IMR-90 (cell line): ENCODE results near the gene REXO1. TPM values are rescaled to one million over a fixed set of nuclear protein-coding genes. Genes with fewer than 3 reads are reported as not detected.

ENCODE experiments used
- ATAC-seq: fragments of 200-7000 bp; cut with Tn5 transposase; 2 replicates; pipeline ENCODE4 v1.9.1; 2020; ENCODE audit warnings: low read depth, mild to moderate bottlenecking, moderate library complexity
- BruUV-seq: library from RNA; stranded (reverse); fragments of 400-500 nt; replicated peaks from 2 replicates; lab custom pipeline; 2021; lab: Mats Ljungman, UMichigan
- CTCF ChIA-PET: fragments of 300-600 bp; formaldehyde crosslinking; extraction: SDS; loops from one replicate; lab custom pipeline; 2021; ENCODE audit warnings: antibody characterized with exemption; lab: Yijun Ruan, JAX
- POLR2A ChIA-PET: fragments of 300-600 bp; sonication (Branson Sonifier 250); formaldehyde crosslinking; loops from one replicate; lab custom pipeline; 2022; ENCODE audit warnings: antibody characterized with exemption; ENCODE audit not compliant: unreplicated experiment; lab: Charles Lee
- DNase-seq: peaks from one replicate; pipeline ENCODE4 v3.0.0; 2013
- H2AFZ ChIP-seq: replicated peaks from 2 replicates; pipeline ENCODE3; 2013; ENCODE audit warnings: low read length, mild to moderate bottlenecking; ENCODE audit not compliant: poor library complexity
- H2AK5ac ChIP-seq: 2 replicates; pipeline ENCODE4 v1.6.1; 2013; ENCODE audit warnings: low read depth, low read length, inconsistent platforms
- H2AK9ac ChIP-seq: replicated peaks from 2 replicates; pipeline ENCODE3; 2013; ENCODE audit warnings: mild to moderate bottlenecking, low read depth, low read length, moderate library complexity; ENCODE audit not compliant: poor library complexity
- H2BK120ac ChIP-seq: 2 replicates; pipeline ENCODE4 v1.6.1; 2013; ENCODE audit warnings: low read depth, low read length, inconsistent platforms
- H2BK15ac ChIP-seq: 3 replicates; pipeline ENCODE4 v1.6.1; 2013; ENCODE audit warnings: low read depth, low read length, inconsistent platforms
- H2BK20ac ChIP-seq: 2 replicates; pipeline ENCODE4 v1.6.1; 2013; ENCODE audit warnings: low read depth, mild to moderate bottlenecking, inconsistent platforms, low read length, moderate library complexity
- H2BK5ac ChIP-seq: 2 replicates; pipeline ENCODE4 v1.6.1; 2013; ENCODE audit warnings: mild to moderate bottlenecking, low read depth, low read length, inconsistent platforms; ENCODE audit not compliant: poor library complexity, severe bottlenecking
- H3K14ac ChIP-seq: replicated peaks from 2 replicates; pipeline ENCODE4 v1.6.1; 2013; ENCODE audit warnings: low read depth, low read length, inconsistent platforms
- H3K18ac ChIP-seq: 2 replicates; pipeline ENCODE4 v1.6.1; 2013; ENCODE audit warnings: low read depth, low read length, control low read depth
- H3K23ac ChIP-seq: 2 replicates; pipeline ENCODE4 v1.6.1; 2013; ENCODE audit warnings: low read depth, low read length, inconsistent platforms
- H3K27ac ChIP-seq: 2 replicates; pipeline ENCODE4 v1.5.1; 2013; ENCODE audit warnings: mild to moderate bottlenecking, control low read depth, low read length; ENCODE audit not compliant: insufficient read depth
- H3K27me3 ChIP-seq: 2 replicates; pipeline ENCODE4 v1.6.1; 2013; ENCODE audit warnings: low read length; ENCODE audit not compliant: control insufficient read depth, insufficient read depth
- H3K36me3 ChIP-seq: 2 replicates; pipeline ENCODE4 v1.6.1; 2013; ENCODE audit warnings: low read length, mixed read lengths; ENCODE audit not compliant: control insufficient read depth, insufficient read depth
- H3K4ac ChIP-seq: 2 replicates; pipeline ENCODE4 v1.6.1; 2013; ENCODE audit warnings: low read depth, low read length, inconsistent platforms
- H3K4me1 ChIP-seq: 2 replicates; pipeline ENCODE4 v1.6.1; 2013; ENCODE audit warnings: low read length, mixed read lengths; ENCODE audit not compliant: control insufficient read depth, insufficient read depth
- H3K4me2 ChIP-seq: 2 replicates; pipeline ENCODE4 v1.6.1; 2013; ENCODE audit warnings: low read depth, mild to moderate bottlenecking, control low read depth, low read length, moderate library complexity
- H3K4me3 ChIP-seq: 2 replicates; pipeline ENCODE4 v1.5.1; 2013; ENCODE audit warnings: low read depth, mild to moderate bottlenecking, control low read depth, low read length, moderate library complexity; ENCODE audit not compliant: insufficient read depth
- H3K56ac ChIP-seq: 2 replicates; pipeline ENCODE4 v1.6.1; 2013; ENCODE audit warnings: low read length, inconsistent platforms; ENCODE audit not compliant: insufficient read depth; ENCODE audit errors: extremely low read depth
- H3K79me1 ChIP-seq, 2 experiments: 2 replicates each; pipeline ENCODE4 v1.6.1; 2013; ENCODE audit warnings: low read length in 2 of 2, inconsistent platforms in 1 of 2, low read depth in 1 of 2
- H3K9ac ChIP-seq: 2 replicates; pipeline ENCODE4 v1.6.1; 2013; ENCODE audit warnings: low read depth, low read length, control low read depth
- H3K9me1 ChIP-seq: 2 replicates; pipeline ENCODE4 v1.6.1; 2013; ENCODE audit warnings: low read length, inconsistent platforms; ENCODE audit not compliant: insufficient read depth
- H3K9me3 ChIP-seq: 2 replicates; pipeline ENCODE4 v1.6.1; 2013; ENCODE audit warnings: low read length; ENCODE audit not compliant: control insufficient read depth, insufficient read depth
- H4K20me1 ChIP-seq: 2 replicates; pipeline ENCODE4 v1.6.1; 2013; ENCODE audit warnings: low read length, inconsistent platforms; ENCODE audit not compliant: insufficient read depth
- H4K5ac ChIP-seq: 2 replicates; pipeline ENCODE4 v1.6.1; 2013; ENCODE audit warnings: mild to moderate bottlenecking, low read depth, low read length, control low read depth
- H4K8ac ChIP-seq, 2 experiments: 2 replicates each; pipeline ENCODE4 v1.6.1; 2013; ENCODE audit warnings: low read depth in 2 of 2, low read length in 2 of 2, control low read depth in 1 of 2, inconsistent platforms in 1 of 2
- H4K91ac ChIP-seq: 2 replicates; pipeline ENCODE4 v1.6.1; 2013; ENCODE audit warnings: low read depth, low read length, inconsistent platforms; ENCODE audit not compliant: insufficient read depth
- BHLHE40 ChIP-seq: fragments of 150-350 bp; IDR thresholded peaks from 2 replicates; pipeline ENCODE4 v1.6.1; 2016; ENCODE audit warnings: mild to moderate bottlenecking, low read depth, low read length
- CEBPB ChIP-seq: IDR thresholded peaks from 2 replicates; pipeline ENCODE4 v1.6.1; 2012; ENCODE audit warnings: low read depth, low read length, improper control_type of control experiment
- CHD1 ChIP-seq: IDR thresholded peaks from 2 replicates; pipeline ENCODE4 v1.6.1; 2012; ENCODE audit warnings: low read depth, low read length, improper control_type of control experiment
- FOS ChIP-seq: fragments of 150-350 bp; IDR thresholded peaks from 2 replicates; pipeline ENCODE4 v1.6.1; 2016; ENCODE audit warnings: low read depth, low read length
- MAFK ChIP-seq: IDR thresholded peaks from 2 replicates; pipeline ENCODE4 v1.6.1; 2012; ENCODE audit warnings: low read depth, low read length, improper control_type of control experiment
- MAZ ChIP-seq: IDR thresholded peaks from 2 replicates; pipeline ENCODE4 v1.6.1; 2012; ENCODE audit warnings: low read depth, mild to moderate bottlenecking, low read length, improper control_type of control experiment, moderate library complexity, borderline replicate concordance
- MXI1 ChIP-seq: IDR thresholded peaks from 2 replicates; pipeline ENCODE4 v1.6.1; 2012; ENCODE audit warnings: low read depth, mild to moderate bottlenecking, low read length, moderate library complexity, borderline replicate concordance
- NFE2L2 ChIP-seq: fragments of 150-350 bp; IDR thresholded peaks from 2 replicates; pipeline ENCODE4 v1.6.1; 2016; ENCODE audit warnings: low read depth, mild to moderate bottlenecking, low read length
- POLR2A ChIP-seq: IDR thresholded peaks from 2 replicates; pipeline ENCODE4 v1.6.1; 2012; ENCODE audit warnings: mild to moderate bottlenecking, low read depth, low read length
- RAD21 ChIP-seq: IDR thresholded peaks from 2 replicates; pipeline ENCODE4 v1.6.1; 2012; ENCODE audit warnings: low read length, improper control_type of control experiment
- RCOR1 ChIP-seq: IDR thresholded peaks from 2 replicates; pipeline ENCODE4 v1.6.1; 2012; ENCODE audit warnings: mild to moderate bottlenecking, low read length, improper control_type of control experiment; ENCODE audit not compliant: insufficient replicate concordance
- RFX5 ChIP-seq: IDR thresholded peaks from 2 replicates; pipeline ENCODE4 v1.8.0; 2012; ENCODE audit warnings: low read depth, mild to moderate bottlenecking, low read length, moderate library complexity
- WGBS, 2 experiments: methylation state at CpG; one replicate each; pipeline versions ENCODE4 v1.1.5 to v1.1.7; 2013; ENCODE audit warnings: missing lambda C conversion rate in 2 of 2; ENCODE audit not compliant: insufficient read length in 1 of 2; ENCODE audit errors: extremely low coverage in 2 of 2; 5-methylcytosine and 5-hydroxymethylcytosine counted together
- dilution Hi-C: fragments of 300-500 bp; cut with HindIII; formaldehyde crosslinking; loops from one replicate; pipeline ENCODE4 v1.14.3; 2018; ENCODE audit warnings: low sequenced_read_pairs; ENCODE audit not compliant: unreplicated experiment
- in situ Hi-C: fragments of 300-500 bp; cut with MboI; formaldehyde crosslinking; loops from 3 replicates; pipeline ENCODE4 v1.14.3; 2019; ENCODE audit warnings: low sequenced_read_pairs, inconsistent platforms, mixed read lengths
- intact Hi-C: fragments of 100-400 bp; cut with micrococcal nuclease; formaldehyde crosslinking; loops from 2 replicates; pipeline ENCODE4 v1.10.0; 2022
- polyA plus RNA-seq, 3 experiments: library from polyadenylated mRNA; depleted of rRNA; stranded (reverse); fragments of >200 nt; gene quantifications; 2 replicates each; pipeline ENCODE4 v1.2.3, GENCODE V29; 2012; ENCODE audit warnings: low replicate concordance in 1 of 3
- total RNA-seq: library from RNA; depleted of rRNA; stranded (reverse); fragments of >200 nt; gene quantifications from 2 replicates; pipeline ENCODE4 v1.2.3, GENCODE V29; 2012
- TF ChIP-seq, protein P1 (sequence below): fragments of 150-350 bp; IDR thresholded peaks from 2 replicates; pipeline ENCODE4 v1.6.1; 2017; ENCODE audit warnings: mild to moderate bottlenecking, antibody characterized with exemption, low read length, low read depth
- TF ChIP-seq, protein P2 (sequence below): fragments of 150-350 bp; IDR thresholded peaks from 2 replicates; pipeline ENCODE4 v1.6.1; 2016; ENCODE audit warnings: low read depth, mild to moderate bottlenecking, low read length, moderate library complexity, borderline replicate concordance
- TF ChIP-seq, protein P3 (sequence below): conservative IDR thresholded peaks from 2 replicates; pipeline ENCODE4 v1.5.1; 2012; ENCODE audit warnings: mild to moderate bottlenecking, low read depth, low read length, improper control_type of control experiment

Gene REXO1
- total and polyA plus RNA-seq, 2 of the 4 experiments (the other 2 are of a cell fraction): 1.4 to 63.7 TPM

DNA sequence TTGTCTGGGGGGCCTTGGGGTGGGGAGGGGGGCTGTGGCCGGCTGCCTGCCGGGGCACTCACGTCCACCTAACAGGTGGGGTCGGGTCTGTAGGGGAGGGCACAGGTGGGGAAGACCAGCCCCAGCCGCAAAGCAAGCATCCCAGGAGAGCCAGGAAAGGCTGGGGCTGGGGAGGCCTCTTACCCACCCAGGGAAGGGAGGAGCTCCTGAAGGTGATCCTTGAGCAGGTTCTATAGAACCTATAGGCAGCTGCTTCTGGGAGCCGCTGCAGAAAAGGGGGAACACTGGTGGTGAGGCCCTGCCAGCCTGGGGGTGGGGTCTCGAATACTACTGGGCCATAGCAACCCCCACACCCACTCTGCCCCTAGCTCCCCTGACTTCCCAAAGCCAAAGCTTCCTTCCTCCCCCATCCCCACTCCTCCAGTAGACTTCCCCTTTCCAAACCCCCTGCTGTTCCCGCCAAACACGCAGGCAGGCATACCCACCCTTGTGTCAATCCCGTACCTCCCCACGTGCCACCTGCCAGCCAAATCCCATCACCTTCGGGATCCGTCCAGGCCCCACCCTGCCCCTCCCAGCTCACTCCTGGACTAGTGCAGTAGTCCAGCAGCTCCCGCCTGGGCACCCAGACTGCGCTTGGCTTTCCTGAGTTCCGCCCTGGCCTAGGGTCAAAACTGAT is 9.5 kb upstream of the REXO1 start:
- no TSS peak for BruUV-seq
- Histone ChIP-seq H3K14ac (no peak overlapping the region), H3K27me3 (no peaks in the 10 kb centered on the region), H3K23ac (no peak overlapping the region), H3K9ac (peak overlapping the region; percentile 19), H3K4me3 (no peak overlapping the region; the same call in 1 of the 2 replicates), H3K4ac (peak overlapping the region; percentile 33), H3K4me1 (peaks cover 58% of the 10 kb centered on the region), H4K20me1 (peaks cover 85% of the 10 kb centered on the region), H3K9me1 (peaks cover 7% of the 10 kb centered on the region; the same call in 1 of the 2 replicates), H2BK20ac (no peak overlapping the region), H2BK15ac (no peak overlapping the region), H3K18ac (no peak overlapping the region), H3K56ac (peak overlapping the region; percentile 22; the same call in 1 of the 2 replicates), H3K79me1 (peaks cover 8 to 89% of the 10 kb centered on the region in 2 experiments; a peak in 3 of 4 replicates), H2AFZ (peak overlapping the region; percentile 92), H4K5ac (no peak overlapping the region; the same call in 1 of the 2 replicates), H3K9me3 (no peaks in the 10 kb centered on the region), H3K36me3 (no peaks in the 10 kb centered on the region), H3K4me2 (peak overlapping the region; percentile 94; the same call in 1 of the 2 replicates), H4K8ac (peak overlapping the region; percentile 84 to 88; a peak in 2 of 4 replicates), H2BK5ac (peak overlapping the region; percentile 71), H3K27ac (peak overlapping the region; percentile 84), H2AK5ac (peak overlapping the region; percentile 70; the same call in 1 of the 2 replicates), H4K91ac (peak overlapping the region; percentile 32; the same call in 1 of the 2 replicates), H2BK120ac (no peak overlapping the region), H2AK9ac (peak overlapping the region; percentile 99)
- intact Hi-C loops: no loop called here
- ATAC-seq (no peak), DNase-seq (no peak)
- WGBS, 2 experiments: 79% methylated on average over 7 of the region's 16 CpGs; no CpG with 5 or more reads in 1 of the 2 experiments
- dilution Hi-C loops: no loop called here
- CTCF ChIA-PET: no interaction called here
- in situ Hi-C loops: no loop called here
- POLR2A ChIA-PET: interaction anchor here (0.6 kb wide), 1 partner anchor 1418 kb away, joined by 4 read pairs; no protein-coding TSS in a partner anchor
- TF ChIP-seq RFX5 (no peak), MAFK (no peak), POLR2A (no peak), NFE2L2 (no peak), FOS (no peak), MXI1 (no peak), RCOR1 (no peak), BHLHE40 (no peak), CHD1 (no peak), MAZ (no peak), CEBPB (no peak), RAD21 (no peak)
- TF ChIP-seq, protein P1, sequence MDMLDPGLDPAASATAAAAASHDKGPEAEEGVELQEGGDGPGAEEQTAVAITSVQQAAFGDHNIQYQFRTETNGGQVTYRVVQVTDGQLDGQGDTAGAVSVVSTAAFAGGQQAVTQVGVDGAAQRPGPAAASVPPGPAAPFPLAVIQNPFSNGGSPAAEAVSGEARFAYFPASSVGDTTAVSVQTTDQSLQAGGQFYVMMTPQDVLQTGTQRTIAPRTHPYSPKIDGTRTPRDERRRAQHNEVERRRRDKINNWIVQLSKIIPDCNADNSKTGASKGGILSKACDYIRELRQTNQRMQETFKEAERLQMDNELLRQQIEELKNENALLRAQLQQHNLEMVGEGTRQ: no peak
- TF ChIP-seq, protein P2, sequence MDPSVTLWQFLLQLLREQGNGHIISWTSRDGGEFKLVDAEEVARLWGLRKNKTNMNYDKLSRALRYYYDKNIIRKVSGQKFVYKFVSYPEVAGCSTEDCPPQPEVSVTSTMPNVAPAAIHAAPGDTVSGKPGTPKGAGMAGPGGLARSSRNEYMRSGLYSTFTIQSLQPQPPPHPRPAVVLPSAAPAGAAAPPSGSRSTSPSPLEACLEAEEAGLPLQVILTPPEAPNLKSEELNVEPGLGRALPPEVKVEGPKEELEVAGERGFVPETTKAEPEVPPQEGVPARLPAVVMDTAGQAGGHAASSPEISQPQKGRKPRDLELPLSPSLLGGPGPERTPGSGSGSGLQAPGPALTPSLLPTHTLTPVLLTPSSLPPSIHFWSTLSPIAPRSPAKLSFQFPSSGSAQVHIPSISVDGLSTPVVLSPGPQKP: no peak
- TF ChIP-seq, protein P3, sequence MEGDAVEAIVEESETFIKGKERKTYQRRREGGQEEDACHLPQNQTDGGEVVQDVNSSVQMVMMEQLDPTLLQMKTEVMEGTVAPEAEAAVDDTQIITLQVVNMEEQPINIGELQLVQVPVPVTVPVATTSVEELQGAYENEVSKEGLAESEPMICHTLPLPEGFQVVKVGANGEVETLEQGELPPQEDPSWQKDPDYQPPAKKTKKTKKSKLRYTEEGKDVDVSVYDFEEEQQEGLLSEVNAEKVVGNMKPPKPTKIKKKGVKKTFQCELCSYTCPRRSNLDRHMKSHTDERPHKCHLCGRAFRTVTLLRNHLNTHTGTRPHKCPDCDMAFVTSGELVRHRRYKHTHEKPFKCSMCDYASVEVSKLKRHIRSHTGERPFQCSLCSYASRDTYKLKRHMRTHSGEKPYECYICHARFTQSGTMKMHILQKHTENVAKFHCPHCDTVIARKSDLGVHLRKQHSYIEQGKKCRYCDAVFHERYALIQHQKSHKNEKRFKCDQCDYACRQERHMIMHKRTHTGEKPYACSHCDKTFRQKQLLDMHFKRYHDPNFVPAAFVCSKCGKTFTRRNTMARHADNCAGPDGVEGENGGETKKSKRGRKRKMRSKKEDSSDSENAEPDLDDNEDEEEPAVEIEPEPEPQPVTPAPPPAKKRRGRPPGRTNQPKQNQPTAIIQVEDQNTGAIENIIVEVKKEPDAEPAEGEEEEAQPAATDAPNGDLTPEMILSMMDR: no peak
